Measurements from ENCODE around the gene GHRH.

Gene GHRH

GRCh38 chr20:37231947-37232630, 29.5 kb downstream of the GHRH start:
- TF ChIP-seq ZNF384 (IDR thresholded peaks at IDR 0.05) (no peak), TARDBP (IDR thresholded peaks at IDR 0.05) (no peak), CTBP1 (IDR thresholded peaks at IDR 0.05; ENCODE audit: borderline replicate concordance) (no peak), NFRKB (IDR thresholded peaks at IDR 0.05) (no peak), L3MBTL2 (conservative IDR thresholded peaks at IDR 0.05) (no peak), PKNOX1 (IDR thresholded peaks at IDR 0.05) (no peak), SUZ12 (IDR thresholded peaks at IDR 0.05) (no peak), HDGF (IDR thresholded peaks at IDR 0.05; ENCODE audit: borderline replicate concordance) (no peak)
- POLR2A ChIA-PET, result no interaction called here
- CTCF ChIA-PET, result no interaction called here
- no peak for DNase-seq (ENCODE audit: extremely low spot score)

GRCh38 chr20:37230200-37230599, 31.4 kb downstream of the GHRH start:
- TF ChIP-seq CTBP1 (IDR thresholded peaks at IDR 0.05; ENCODE audit: borderline replicate concordance) (no peak), SUZ12 (IDR thresholded peaks at IDR 0.05) (no peak), NFRKB (IDR thresholded peaks at IDR 0.05) (no peak), FOXK2 (IDR thresholded peaks at IDR 0.05) (no peak), L3MBTL2 (conservative IDR thresholded peaks at IDR 0.05) (no peak), SP1 (IDR thresholded peaks at IDR 0.05) (no peak), HDGF (IDR thresholded peaks at IDR 0.05; ENCODE audit: borderline replicate concordance) (no peak), LEF1 (IDR thresholded peaks at IDR 0.05; ENCODE audit: borderline replicate concordance) (no peak), ZNF384 (IDR thresholded peaks at IDR 0.05) (no peak), ARNT (IDR thresholded peaks at IDR 0.05) (no peak), FOXM1 (IDR thresholded peaks at IDR 0.05; ENCODE audit: borderline replicate concordance) (no peak), FOXA1 (IDR thresholded peaks at IDR 0.05) (no peak), BHLHE40 (IDR thresholded peaks at IDR 0.05; ENCODE audit: borderline replicate concordance) (no peak), TARDBP (IDR thresholded peaks at IDR 0.05) (no peak), ELF4 (IDR thresholded peaks at IDR 0.05) (no peak)
- ChIA-PET CTCF (no interaction called here), POLR2A (no interaction called here)
- DNase-seq (ENCODE audit: extremely low spot score), result no peak

- TF ChIP-seq HDGF (IDR thresholded peaks at IDR 0.05; ENCODE audit: borderline replicate concordance) (no peak), LEF1 (IDR thresholded peaks at IDR 0.05; ENCODE audit: borderline replicate concordance) (no peak), TARDBP (IDR thresholded peaks at IDR 0.05) (no peak), FOXK2 (IDR thresholded peaks at IDR 0.05) (no peak), SP1 (IDR thresholded peaks at IDR 0.05) (no peak), CTBP1 (IDR thresholded peaks at IDR 0.05; ENCODE audit: borderline replicate concordance) (no peak), ELF4 (IDR thresholded peaks at IDR 0.05) (no peak), FOXA1 (IDR thresholded peaks at IDR 0.05) (no peak), SUZ12 (IDR thresholded peaks at IDR 0.05) (no peak), FOXM1 (IDR thresholded peaks at IDR 0.05; ENCODE audit: borderline replicate concordance) (no peak), BHLHE40 (IDR thresholded peaks at IDR 0.05; ENCODE audit: borderline replicate concordance) (no peak), PKNOX1 (IDR thresholded peaks at IDR 0.05) (no peak), ZNF384 (IDR thresholded peaks at IDR 0.05) (no peak), ARNT (IDR thresholded peaks at IDR 0.05) (no peak), NFRKB (IDR thresholded peaks at IDR 0.05) (no peak), L3MBTL2 (conservative IDR thresholded peaks at IDR 0.05) (no peak)
- no peak for DNase-seq (ENCODE audit: extremely low spot score)
- ChIA-PET CTCF (interaction anchor here (0.8 kb wide), 1 partner anchor 38 kb away, joined by 4 read pairs; no protein-coding TSS in a partner anchor), POLR2A (no interaction called here)
Measured at GRCh38 chr20:37229357-37229756, 32.3 kb downstream of the GHRH start.

GRCh38 chr20:37228656-37229055, 33.0 kb downstream of the GHRH start:
- no peak for TF ChIP-seq SP1 (IDR thresholded peaks at IDR 0.05)
- no peak for TF ChIP-seq FOXK2 (IDR thresholded peaks at IDR 0.05)
- TF ChIP-seq ARNT (IDR thresholded peaks at IDR 0.05), result no peak
- TF ChIP-seq NFRKB (IDR thresholded peaks at IDR 0.05), result no peak
- no peak for TF ChIP-seq ELF4 (IDR thresholded peaks at IDR 0.05)
- TF ChIP-seq SUZ12 (IDR thresholded peaks at IDR 0.05), result no peak
- TF ChIP-seq CTBP1 (IDR thresholded peaks at IDR 0.05; ENCODE audit: borderline replicate concordance), result no peak
- no peak for TF ChIP-seq PKNOX1 (IDR thresholded peaks at IDR 0.05)
- no peak for TF ChIP-seq BHLHE40 (IDR thresholded peaks at IDR 0.05; ENCODE audit: borderline replicate concordance)
- TF ChIP-seq LEF1 (IDR thresholded peaks at IDR 0.05; ENCODE audit: borderline replicate concordance), result no peak
- no peak for TF ChIP-seq HDGF (IDR thresholded peaks at IDR 0.05; ENCODE audit: borderline replicate concordance)
- POLR2A ChIA-PET, result no interaction called here

GRCh38 chr20:37228082-37228481, 33.5 kb downstream of the GHRH start:
- no peak for DNase-seq (ENCODE audit: extremely low spot score)
- TF ChIP-seq NFRKB (IDR thresholded peaks at IDR 0.05), result no peak
- no peak for TF ChIP-seq FOXA1 (IDR thresholded peaks at IDR 0.05)
- TF ChIP-seq L3MBTL2 (conservative IDR thresholded peaks at IDR 0.05), result no peak
- TF ChIP-seq ARNT (IDR thresholded peaks at IDR 0.05), result no peak
- TF ChIP-seq ELF4 (IDR thresholded peaks at IDR 0.05), result no peak
- TF ChIP-seq HDGF (IDR thresholded peaks at IDR 0.05; ENCODE audit: borderline replicate concordance), result no peak
- no peak for TF ChIP-seq SP1 (IDR thresholded peaks at IDR 0.05)
- no peak for TF ChIP-seq ZNF384 (IDR thresholded peaks at IDR 0.05)
- TF ChIP-seq TARDBP (IDR thresholded peaks at IDR 0.05), result no peak
- no peak for TF ChIP-seq BHLHE40 (IDR thresholded peaks at IDR 0.05; ENCODE audit: borderline replicate concordance)
- no peak for TF ChIP-seq PKNOX1 (IDR thresholded peaks at IDR 0.05)
- TF ChIP-seq SUZ12 (IDR thresholded peaks at IDR 0.05), result no peak
- no peak for TF ChIP-seq LEF1 (IDR thresholded peaks at IDR 0.05; ENCODE audit: borderline replicate concordance)
- no peak for TF ChIP-seq FOXM1 (IDR thresholded peaks at IDR 0.05; ENCODE audit: borderline replicate concordance)
- ChIA-PET POLR2A (no interaction called here), CTCF (no interaction called here)

More at GRCh38 chr20:37228656-37229055, 33.0 kb downstream of the GHRH start:
- CTCF ChIA-PET, result no interaction called here
- no peak for DNase-seq (ENCODE audit: extremely low spot score)

All from HEK293T (cell line).